Astrocyte (in vitro differentiated cells and primary cell): ENCODE data around the gene PPFIA3. TPM values are rescaled to one million over a fixed set of nuclear protein-coding genes. Genes with fewer than 3 reads are reported as not detected.

Experiments used
- total RNA-seq: library from RNA; stranded (reverse); gene quantifications from 2 replicates; pipeline ENCODE4 v1.2.1, GENCODE V29; 2021

Gene PPFIA3
- total RNA-seq, 1 donor from 2014 or later = 9.2 TPM

Other genes starting within 250 kb of the PPFIA3 start
- 39.5 and 53.2 TPM in 2 replicates for gene PPP1R15A, start 247.1 kb upstream of the PPFIA3 start, total RNA-seq
- not detected in 2 replicates for gene TULP2, start 220.8 kb upstream of the PPFIA3 start, total RNA-seq
- 164 and 189 TPM in 2 replicates for gene NUCB1, start 219.2 kb upstream of the PPFIA3 start, total RNA-seq
- gene DHDH, start 185.8 kb upstream of the PPFIA3 start, total RNA-seq = 0.45 TPM in 1 of 2 replicates, not detected in the other
- gene BAX, start 164.7 kb upstream of the PPFIA3 start, total RNA-seq = 169 and 174 TPM in 2 replicates
- 3,402 and 4,020 TPM in 2 replicates for gene FTL, start 154.2 kb upstream of the PPFIA3 start, total RNA-seq
- 86.0 and 86.8 TPM in 2 replicates for gene GYS1, start 126.2 kb upstream of the PPFIA3 start, total RNA-seq
- gene RUVBL2, start 125.7 kb upstream of the PPFIA3 start, total RNA-seq = 105 and 106 TPM in 2 replicates
- 0.48 TPM in 1 of 2 replicates, not detected in the other for gene LHB, start 102.5 kb upstream of the PPFIA3 start, total RNA-seq
- gene CGB3, start 95.2 kb upstream of the PPFIA3 start, total RNA-seq = 3.6 and 4.5 TPM in 2 replicates
- gene CGB2, start 87.7 kb upstream of the PPFIA3 start, total RNA-seq = 0.52 and 2.9 TPM in 2 replicates
- 2.3 TPM in 1 of 2 replicates, not detected in the other for gene CGB1, start 82.6 kb upstream of the PPFIA3 start, total RNA-seq
- gene CGB5, start 75.7 kb upstream of the PPFIA3 start, total RNA-seq = 2.0 and 6.5 TPM in 2 replicates
- gene CGB8, start 70.4 kb upstream of the PPFIA3 start, total RNA-seq = 9.4 and 15.8 TPM in 2 replicates
- gene CGB7, start 61.8 kb upstream of the PPFIA3 start, total RNA-seq = 7.1 and 8.8 TPM in 2 replicates
- gene NTF4, start 54.7 kb upstream of the PPFIA3 start, total RNA-seq = 7.2 and 7.3 TPM in 2 replicates
- gene KCNA7, start 46.8 kb upstream of the PPFIA3 start, total RNA-seq = 0.05 TPM in 1 of 2 replicates, not detected in the other
- 173 and 177 TPM in 2 replicates for gene SNRNP70, start 34.1 kb upstream of the PPFIA3 start, total RNA-seq
- 8.9 and 9.7 TPM in 2 replicates for gene LIN7B, start 5.2 kb upstream of the PPFIA3 start, total RNA-seq
- 0.73 and 1.4 TPM in 2 replicates for gene C19orf73, start 401 bp upstream of the PPFIA3 start, total RNA-seq
- gene HRC, start 35.9 kb downstream of the PPFIA3 start, total RNA-seq = not detected in 2 replicates
- 26.3 and 28.3 TPM in 2 replicates for gene TRPM4, start 38.2 kb downstream of the PPFIA3 start, total RNA-seq
- gene SLC6A16, start 205.6 kb downstream of the PPFIA3 start, total RNA-seq = 2.8 and 4.6 TPM in 2 replicates
- gene CD37, start 215.9 kb downstream of the PPFIA3 start, total RNA-seq = 0.20 TPM in 1 of 2 replicates, not detected in the other
- gene TEAD2, start 242.9 kb downstream of the PPFIA3 start, total RNA-seq = 46.5 and 58.2 TPM in 2 replicates
- gene DKKL1, start 244.3 kb downstream of the PPFIA3 start, total RNA-seq = 0.89 and 1.1 TPM in 2 replicates